Right lobe of liver (tissue), 4 donors: ENCODE data around the gene CBFA2T2.

Experiments used
- CTCF ChIP-seq, 4 donors: fragments of 200-600 bp in 3 of 4; fragments of 450-650 bp in 1 of 4; IDR thresholded peaks; one replicate each; pipeline versions ENCODE4 v1.5.1 to v1.8.0; 2016 to 2022; ENCODE audit warnings: antibody characterized with exemption in 4 of 4, mild to moderate bottlenecking in 2 of 4
- POLR2A ChIP-seq: fragments of 450-650 bp; IDR thresholded peaks from one replicate; pipeline ENCODE4 v1.6.1; 2017; ENCODE audit warnings: antibody characterized with exemption, mild to moderate bottlenecking
- donor health status: DM: no; HTN: no; CAD: no.
- donor health status: DM: no; HTN: no; CAD: no.
- donor health status: DM: no; HTN: yes; CAD: no.

GRCh38 chr20:33575282-33575681 lies 85.4 kb downstream of the CBFA2T2 start:
- TF ChIP-seq POLR2A (no peak), CTCF (IDR thresholded peaks at IDR 0.05) (no peak)
